Adipocyte (in vitro differentiated cells): ENCODE data around the gene CFAP298.
"Not testable (repeated sequence)": the region's sequence is repeated elsewhere in the genome, so short reads cannot be mapped to it uniquely, and the experiment has no call there.

Source experiments
- DNase-seq: peaks from one replicate; pipeline ENCODE4 v3.0.0-alpha.2; 2015; ENCODE audit warnings: low read depth
- H3K27me3 ChIP-seq: replicated peaks from 2 replicates; pipeline ENCODE4 v1.7.0; 2013; ENCODE audit warnings: mild to moderate bottlenecking, low read length, moderate library complexity; ENCODE audit not compliant: control insufficient read depth, insufficient read depth
- H3K36me3 ChIP-seq: 2 replicates; pipeline ENCODE4 v1.7.0; 2013; ENCODE audit warnings: low read length, mild to moderate bottlenecking, moderate library complexity; ENCODE audit not compliant: control insufficient read depth, insufficient read depth, severe bottlenecking
- H3K4me1 ChIP-seq: 2 replicates; pipeline ENCODE4 v1.7.0; 2013; ENCODE audit warnings: mild to moderate bottlenecking, low read length, moderate library complexity; ENCODE audit not compliant: control insufficient read depth, insufficient read depth
- H3K4me3 ChIP-seq: 2 replicates; pipeline ENCODE4 v1.7.0; 2013; ENCODE audit warnings: mild to moderate bottlenecking, low read length, moderate library complexity
- H3K9ac ChIP-seq: 2 replicates; pipeline ENCODE4 v1.7.0; 2013; ENCODE audit warnings: mild to moderate bottlenecking, low read length, moderate library complexity
- H3K9me3 ChIP-seq: 2 replicates; pipeline ENCODE4 v1.7.0; 2013; ENCODE audit warnings: mild to moderate bottlenecking, low read length, moderate library complexity; ENCODE audit not compliant: control insufficient read depth

The CFAP298 gene, protein sequence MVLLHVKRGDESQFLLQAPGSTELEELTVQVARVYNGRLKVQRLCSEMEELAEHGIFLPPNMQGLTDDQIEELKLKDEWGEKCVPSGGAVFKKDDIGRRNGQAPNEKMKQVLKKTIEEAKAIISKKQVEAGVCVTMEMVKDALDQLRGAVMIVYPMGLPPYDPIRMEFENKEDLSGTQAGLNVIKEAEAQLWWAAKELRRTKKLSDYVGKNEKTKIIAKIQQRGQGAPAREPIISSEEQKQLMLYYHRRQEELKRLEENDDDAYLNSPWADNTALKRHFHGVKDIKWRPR

DNA sequence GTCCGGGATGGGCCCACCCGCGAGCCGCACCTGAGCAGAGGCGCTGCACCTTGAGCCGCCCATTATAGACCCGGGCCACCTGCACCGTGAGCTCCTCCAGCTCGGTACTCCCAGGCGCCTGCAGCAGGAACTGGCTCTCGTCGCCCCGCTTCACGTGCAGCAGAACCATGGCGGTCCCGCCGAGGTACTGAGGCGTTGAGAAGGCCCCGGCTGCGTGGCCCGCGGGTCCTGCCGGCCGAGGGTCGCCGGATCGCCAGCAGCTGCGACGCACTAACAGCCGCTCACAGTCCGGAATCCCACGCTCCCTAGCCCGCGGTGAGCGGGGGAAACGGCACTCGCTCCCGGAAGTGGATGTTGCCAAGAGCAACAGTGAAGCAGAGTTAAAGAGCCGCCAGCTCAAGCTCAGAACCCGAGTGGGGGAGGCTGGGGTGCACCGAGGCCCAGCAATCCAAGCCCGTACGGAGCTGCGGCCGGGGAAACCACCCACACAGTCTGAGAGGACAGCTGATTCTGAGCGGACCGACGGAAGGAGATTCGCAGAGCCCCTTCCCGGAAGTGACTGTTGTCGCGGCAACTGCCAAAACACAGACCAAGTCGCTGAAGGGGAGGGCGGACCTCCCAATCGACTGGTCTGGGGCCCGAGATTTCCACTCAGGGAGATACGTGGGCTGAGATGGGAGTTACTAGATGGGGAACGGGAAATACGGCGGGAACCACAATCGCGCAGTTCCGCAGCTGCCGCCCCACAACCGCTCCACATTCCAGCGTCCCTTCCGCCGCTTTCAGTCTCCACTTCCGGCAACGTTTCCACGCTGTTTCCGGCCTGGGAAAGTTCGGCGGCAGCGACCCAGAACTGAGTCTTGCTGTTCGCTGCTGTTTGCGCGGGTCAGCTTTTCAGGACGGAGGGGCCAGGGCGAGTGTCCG is at the start of gene CFAP298:
TSS of gene CFAP298 (minus strand) at position 303 of the 924 bp plus-strand sequence. CDS start at position 169, 134 bp downstream.
- Histone ChIP-seq H3K9ac (peak within 1 kb of the TSS; percentile 98), H3K4me1 (peaks cover 10% of the 10 kb centered on the region), H3K36me3 (peaks cover 3% of the 10 kb centered on the region), H3K9me3 (no peaks in the 10 kb centered on the region), H3K4me3 (peak within 1 kb of the TSS; percentile 97), H3K27me3 (no peaks in the 10 kb centered on the region)
- peak; percentile 96 for DNase-seq

- peaks cover 55% of the 10 kb centered on the region for H3K36me3 ChIP-seq
- H3K27me3 ChIP-seq, H3K9me3 ChIP-seq, H3K9ac ChIP-seq, H3K4me1 ChIP-seq, DNase-seq, H3K4me3 ChIP-seq: not testable (repeated sequence)
Measured at GRCh38 chr21:32661026-32661782, 49.0 kb upstream of the CFAP298 start.

DNA sequence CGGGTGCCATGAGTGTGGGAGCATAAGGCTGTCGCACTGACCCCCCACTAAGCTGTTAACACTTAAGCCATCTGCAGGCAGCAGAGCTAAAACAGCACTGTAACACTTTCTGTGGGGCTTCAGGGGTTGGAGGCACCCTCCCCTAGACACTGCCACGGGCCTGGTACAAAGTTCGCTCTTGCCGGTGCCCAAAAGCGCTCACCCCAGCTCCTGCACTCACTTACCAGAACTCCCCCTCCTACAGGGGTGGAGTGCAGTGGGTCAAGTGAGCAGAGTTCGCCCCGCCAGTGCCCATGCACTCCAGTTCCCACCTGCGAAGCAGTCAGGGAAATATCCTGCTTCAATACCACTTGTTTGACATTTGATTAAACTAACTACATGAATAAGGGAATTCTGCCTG is 46.3 kb upstream of the CFAP298 start:
- no peaks in the 10 kb centered on the region for H3K4me1 ChIP-seq
- H3K36me3 ChIP-seq = peaks cover 36% of the 10 kb centered on the region
- H3K9me3 ChIP-seq = no peaks in the 10 kb centered on the region
- DNase-seq = no peak
- H3K9ac ChIP-seq = no peak overlapping the region
- no peak overlapping the region for H3K4me3 ChIP-seq
- H3K27me3 ChIP-seq = no peaks in the 10 kb centered on the region

DNA sequence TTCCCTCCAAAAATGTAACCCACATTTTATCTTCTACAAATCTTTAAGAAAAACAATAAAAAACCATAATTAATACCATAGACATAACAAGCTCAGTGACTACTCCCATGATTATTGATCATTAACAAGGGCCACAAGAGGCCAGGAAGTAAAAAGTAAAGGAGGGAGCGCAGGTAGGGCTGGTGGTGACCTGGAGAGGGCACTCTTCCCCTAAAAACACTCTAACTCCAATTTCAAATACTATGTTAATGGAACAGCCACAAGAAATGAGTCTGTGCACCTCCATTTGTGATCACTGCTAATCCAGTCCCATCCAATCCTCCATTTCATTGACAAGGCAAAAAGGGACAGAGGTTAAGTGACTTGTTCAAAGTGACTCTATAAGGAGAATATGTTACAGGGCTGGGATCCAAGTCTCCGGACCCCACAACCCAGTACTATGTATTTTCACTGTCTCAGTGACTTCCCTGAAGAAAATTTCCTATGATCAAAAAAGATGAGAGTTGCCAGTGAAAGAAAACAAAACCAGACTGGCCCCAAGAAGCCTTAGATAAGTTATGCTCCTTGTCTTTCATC is 41.2 kb upstream of the CFAP298 start:
- Histone ChIP-seq H3K9ac (no peak overlapping the region), H3K36me3 (peaks cover 30% of the 10 kb centered on the region), H3K4me1 (peaks cover 5% of the 10 kb centered on the region), H3K9me3 (no peaks in the 10 kb centered on the region), H3K27me3 (no peaks in the 10 kb centered on the region), H3K4me3 (no peak overlapping the region)
- peak; percentile 34 for DNase-seq

DNA sequence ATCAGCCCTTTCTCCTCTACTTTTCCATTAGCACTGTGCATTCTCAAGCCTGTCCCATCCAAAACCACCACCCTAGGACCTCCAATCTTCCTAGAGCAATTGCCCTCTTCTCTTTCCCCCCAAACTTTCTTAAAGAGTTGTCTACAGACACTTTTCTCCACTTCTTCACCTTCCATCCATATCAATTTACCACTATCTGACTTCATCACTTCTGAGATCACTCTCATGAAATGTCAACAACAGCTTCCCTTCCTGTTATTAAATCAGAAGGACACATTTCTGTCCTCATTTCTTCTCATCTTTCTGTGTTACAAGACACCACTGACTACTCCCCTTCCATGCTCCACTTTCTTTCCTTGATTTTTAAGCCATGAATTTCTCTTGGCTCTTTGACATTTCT is 36.0 kb upstream of the CFAP298 start:
- no peak for DNase-seq
- Histone ChIP-seq H3K4me3 (no peak overlapping the region), H3K27me3 (no peaks in the 10 kb centered on the region), H3K4me1 (peaks cover 5% of the 10 kb centered on the region), H3K9me3 (no peaks in the 10 kb centered on the region), H3K9ac (no peak overlapping the region), H3K36me3 (peaks cover 32% of the 10 kb centered on the region)

DNA sequence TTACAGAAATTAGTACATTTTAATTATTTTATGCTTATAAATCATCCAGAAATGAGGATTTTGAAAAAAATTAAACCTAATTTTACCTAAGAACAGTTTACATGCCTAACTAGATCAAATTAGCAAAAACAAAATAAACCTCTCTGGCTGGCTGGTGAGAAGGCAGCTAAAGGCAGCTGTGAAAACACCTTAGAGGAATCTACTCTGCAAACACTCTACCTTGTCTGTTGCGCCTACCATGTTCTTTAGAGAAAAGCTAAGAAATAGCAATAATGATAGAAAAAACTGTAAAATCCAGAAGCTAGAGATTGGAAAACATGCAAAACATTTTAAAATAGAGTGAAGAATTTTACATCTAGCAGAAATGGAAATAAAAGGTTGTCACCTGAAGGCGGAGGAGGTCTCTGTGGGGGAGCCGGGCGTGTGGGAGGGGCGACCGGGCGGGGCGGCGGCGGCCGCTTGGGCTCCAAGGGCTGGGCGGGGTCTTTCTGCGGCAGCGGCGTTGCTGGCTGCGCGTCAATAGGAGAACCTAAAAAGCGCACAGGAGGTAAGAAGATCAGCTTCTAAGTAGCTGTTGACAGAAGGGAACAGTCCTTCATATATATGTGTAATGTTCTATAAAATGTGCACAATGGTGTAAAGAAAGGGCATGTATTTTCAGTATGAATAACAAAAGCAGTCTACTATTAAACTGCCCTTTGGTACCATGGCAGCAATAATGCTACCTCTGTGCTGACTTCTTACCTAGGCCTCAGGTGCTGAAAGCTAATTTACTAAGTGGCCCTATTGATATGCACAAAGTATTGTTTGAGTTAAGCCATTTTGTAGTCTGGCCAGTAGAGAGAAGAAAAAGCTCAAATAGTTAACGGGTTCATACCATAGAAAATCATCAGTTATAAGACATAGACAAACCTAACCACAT is 33.3 kb upstream of the CFAP298 start:
- Histone ChIP-seq H3K4me1 (peaks cover 5% of the 10 kb centered on the region), H3K9ac (no peak overlapping the region), H3K9me3 (no peaks in the 10 kb centered on the region), H3K27me3 (no peaks in the 10 kb centered on the region), H3K4me3 (no peak overlapping the region), H3K36me3 (peaks cover 47% of the 10 kb centered on the region)
- DNase-seq = no peak

- peaks cover 62% of the 10 kb centered on the region for H3K36me3 ChIP-seq
- no peaks in the 10 kb centered on the region for H3K4me1 ChIP-seq
- no peak for DNase-seq
- H3K27me3 ChIP-seq = no peaks in the 10 kb centered on the region
- no peak overlapping the region for H3K4me3 ChIP-seq
- H3K9me3 ChIP-seq = no peaks in the 10 kb centered on the region
- no peak overlapping the region for H3K9ac ChIP-seq
Measured at GRCh38 chr21:32641710-32642698, 29.8 kb upstream of the CFAP298 start.

GRCh38 chr21:32626621-32627196 is 14.5 kb upstream of the CFAP298 start:
- H3K4me1 ChIP-seq = peaks cover 6% of the 10 kb centered on the region
- no peak for DNase-seq
- no peak overlapping the region for H3K4me3 ChIP-seq
- peaks cover 18% of the 10 kb centered on the region for H3K36me3 ChIP-seq
- peaks cover 3% of the 10 kb centered on the region for H3K9me3 ChIP-seq
- no peaks in the 10 kb centered on the region for H3K27me3 ChIP-seq
- no peak overlapping the region for H3K9ac ChIP-seq

DNA sequence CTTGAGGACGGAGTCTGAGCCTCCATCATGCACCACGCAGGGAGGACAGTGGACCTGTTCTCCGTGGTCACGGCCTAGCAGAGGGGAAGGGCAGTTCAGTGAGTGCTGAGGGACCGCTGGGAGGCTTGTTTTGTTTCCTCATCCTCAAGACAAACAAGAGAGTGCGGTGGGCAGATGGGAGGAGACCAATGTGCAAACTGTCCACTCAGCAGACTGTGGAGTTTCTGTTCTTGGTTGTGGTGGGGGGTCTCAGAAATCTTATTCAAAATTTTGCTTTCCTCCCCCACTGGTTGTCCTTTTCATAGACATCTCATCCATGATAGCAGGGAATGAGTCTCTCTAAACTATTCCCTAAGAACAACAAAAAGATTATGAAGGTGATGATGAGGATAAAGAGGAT is 6.0 kb upstream of the CFAP298 start:
- H3K9ac ChIP-seq, H3K27me3 ChIP-seq, H3K36me3 ChIP-seq, H3K4me1 ChIP-seq, H3K9me3 ChIP-seq, H3K4me3 ChIP-seq, DNase-seq: not testable (repeated sequence)
